Measurements from ENCODE around the gene GRAMD2B.

DNA sequence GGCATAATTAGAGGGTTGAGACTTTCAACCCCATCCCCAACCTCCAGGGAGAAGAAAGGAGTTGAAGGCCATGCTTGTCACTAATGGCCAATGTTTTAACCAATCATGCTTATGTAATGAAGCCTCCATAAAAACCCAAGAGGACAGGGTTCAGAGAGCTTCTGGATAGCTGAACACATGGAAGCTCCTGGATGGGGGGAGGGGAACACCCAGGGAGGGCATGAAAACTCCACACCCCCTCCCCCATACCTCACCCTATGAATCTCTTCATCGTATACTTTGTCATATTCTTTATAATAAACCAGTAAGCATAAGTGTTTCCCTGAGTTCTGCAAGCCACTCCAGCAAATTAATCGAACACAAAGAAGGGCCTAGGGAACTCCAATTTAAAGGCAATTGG, 90.1 kb downstream of the GRAMD2B start:
- TF ChIP-seq, protein P1, sequence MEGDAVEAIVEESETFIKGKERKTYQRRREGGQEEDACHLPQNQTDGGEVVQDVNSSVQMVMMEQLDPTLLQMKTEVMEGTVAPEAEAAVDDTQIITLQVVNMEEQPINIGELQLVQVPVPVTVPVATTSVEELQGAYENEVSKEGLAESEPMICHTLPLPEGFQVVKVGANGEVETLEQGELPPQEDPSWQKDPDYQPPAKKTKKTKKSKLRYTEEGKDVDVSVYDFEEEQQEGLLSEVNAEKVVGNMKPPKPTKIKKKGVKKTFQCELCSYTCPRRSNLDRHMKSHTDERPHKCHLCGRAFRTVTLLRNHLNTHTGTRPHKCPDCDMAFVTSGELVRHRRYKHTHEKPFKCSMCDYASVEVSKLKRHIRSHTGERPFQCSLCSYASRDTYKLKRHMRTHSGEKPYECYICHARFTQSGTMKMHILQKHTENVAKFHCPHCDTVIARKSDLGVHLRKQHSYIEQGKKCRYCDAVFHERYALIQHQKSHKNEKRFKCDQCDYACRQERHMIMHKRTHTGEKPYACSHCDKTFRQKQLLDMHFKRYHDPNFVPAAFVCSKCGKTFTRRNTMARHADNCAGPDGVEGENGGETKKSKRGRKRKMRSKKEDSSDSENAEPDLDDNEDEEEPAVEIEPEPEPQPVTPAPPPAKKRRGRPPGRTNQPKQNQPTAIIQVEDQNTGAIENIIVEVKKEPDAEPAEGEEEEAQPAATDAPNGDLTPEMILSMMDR (IDR thresholded peaks at IDR 0.05; ENCODE audit: poor library complexity), result no peak
- TF ChIP-seq EZH2 (IDR thresholded peaks at IDR 0.05; ENCODE audit: borderline replicate concordance), result no peak
- no peak for TF ChIP-seq EZH2phosphoT487 (IDR thresholded peaks at IDR 0.05; ENCODE audit: low read depth, severe bottlenecking, unreplicated experiment)
